H9 (cell line): ENCODE measurements around the gene SFRP5. TPM values are rescaled to one million over a fixed set of nuclear protein-coding genes. Genes with fewer than 3 reads are reported as not detected.

Experiments used
- DNase-seq: peaks from one replicate; pipeline ENCODE4 v3.0.0-alpha.2; 2017
- H2AFZ ChIP-seq: one replicate; pipeline ENCODE4 v1.6.1; 2013; ENCODE audit warnings: mild to moderate bottlenecking, low read length, control low read depth, moderate library complexity
- H2AK5ac ChIP-seq: 2 replicates; pipeline ENCODE4 v1.6.1; 2013; ENCODE audit warnings: low read length, control low read depth, mixed read lengths; ENCODE audit not compliant: insufficient read length
- H2BK120ac ChIP-seq: one replicate; pipeline ENCODE4 v1.6.1; 2013; ENCODE audit warnings: low read depth, mild to moderate bottlenecking, low read length, control low read depth, inconsistent platforms; ENCODE audit not compliant: poor library complexity, severe bottlenecking
- H2BK12ac ChIP-seq: 2 replicates; pipeline ENCODE4 v1.6.1; 2013; ENCODE audit warnings: low read length, control low read depth, mixed read lengths, low read depth; ENCODE audit not compliant: insufficient read length
- H2BK15ac ChIP-seq: 2 replicates; pipeline ENCODE4 v1.6.1; 2013; ENCODE audit warnings: low read depth, low read length, control low read depth
- H2BK20ac ChIP-seq: one replicate; pipeline ENCODE4 v1.6.1; 2013; ENCODE audit warnings: low read depth, mild to moderate bottlenecking, low read length, control low read depth, inconsistent platforms; ENCODE audit not compliant: poor library complexity, severe bottlenecking
- H2BK5ac ChIP-seq: 2 replicates; pipeline ENCODE4 v1.6.1; 2013; ENCODE audit warnings: low read length, control low read depth, mixed read lengths; ENCODE audit not compliant: insufficient read length
- H3K14ac ChIP-seq: 2 replicates; pipeline ENCODE4 v1.6.1; 2013; ENCODE audit warnings: low read length, control low read depth; ENCODE audit not compliant: insufficient read depth
- H3K18ac ChIP-seq: 2 replicates; pipeline ENCODE4 v1.6.1; 2013; ENCODE audit warnings: low read depth, mild to moderate bottlenecking, mixed read lengths, low read length, control low read depth; ENCODE audit not compliant: insufficient read length
- H3K23ac ChIP-seq: 2 replicates; pipeline ENCODE4 v1.6.1; 2013; ENCODE audit warnings: low read length, control low read depth, mixed read lengths, low read depth; ENCODE audit not compliant: insufficient read length
- H3K23me2 ChIP-seq: 2 replicates; pipeline ENCODE4 v1.6.1; 2013; ENCODE audit warnings: low read depth, mild to moderate bottlenecking, mixed read lengths, low read length, control low read depth; ENCODE audit not compliant: insufficient read length, poor library complexity, severe bottlenecking
- H3K27ac ChIP-seq: 2 replicates; pipeline ENCODE4 v1.5.1; 2013; ENCODE audit warnings: low read length, control low read depth, mixed read lengths, low read depth; ENCODE audit not compliant: insufficient read length
- H3K27me3 ChIP-seq: 2 replicates; pipeline ENCODE4 v1.6.1; 2013; ENCODE audit warnings: low read length, control low read depth, inconsistent platforms; ENCODE audit not compliant: insufficient read depth
- H3K4ac ChIP-seq: 2 replicates; pipeline ENCODE4 v1.6.1; 2013; ENCODE audit warnings: low read depth, mild to moderate bottlenecking, control low read depth, inconsistent platforms, low read length, moderate library complexity
- H3K4me1 ChIP-seq: 2 replicates; pipeline ENCODE4 v1.6.1; 2013; ENCODE audit warnings: low read length, control low read depth, inconsistent platforms; ENCODE audit not compliant: insufficient read depth
- H3K4me2 ChIP-seq: 2 replicates; pipeline ENCODE4 v1.6.1; 2013; ENCODE audit warnings: low read length, control low read depth, mixed read lengths; ENCODE audit not compliant: insufficient read length, insufficient read depth
- H3K56ac ChIP-seq: 2 replicates; pipeline ENCODE4 v1.6.1; 2013; ENCODE audit warnings: low read depth, mild to moderate bottlenecking, mixed read lengths, low read length, control low read depth; ENCODE audit not compliant: insufficient read length
- H3K79me1 ChIP-seq: 2 replicates; pipeline ENCODE4 v1.6.1; 2013; ENCODE audit warnings: low read depth, mild to moderate bottlenecking, moderate library complexity, low read length, control low read depth, inconsistent platforms; ENCODE audit not compliant: insufficient read depth, poor library complexity, severe bottlenecking
- H3K79me2 ChIP-seq: 2 replicates; pipeline ENCODE4 v1.6.1; 2013; ENCODE audit warnings: low read length, control low read depth, inconsistent platforms; ENCODE audit not compliant: insufficient read depth
- H3K9ac ChIP-seq: 2 replicates; pipeline ENCODE4 v1.6.1; 2013; ENCODE audit warnings: low read length, control low read depth, mixed read lengths; ENCODE audit not compliant: insufficient read length; ENCODE audit errors: extremely low read depth
- H3K9me3 ChIP-seq: one replicate; pipeline ENCODE4 v1.6.1; 2013; ENCODE audit warnings: low read depth, low read length, inconsistent platforms; ENCODE audit not compliant: control insufficient read depth
- H3T11ph ChIP-seq: one replicate; pipeline ENCODE4 v1.6.1; 2013; ENCODE audit warnings: mild to moderate bottlenecking, low read length, control low read depth, inconsistent platforms
- H4K20me1 ChIP-seq: one replicate; pipeline ENCODE4 v1.6.1; 2013; ENCODE audit not compliant: control insufficient read depth, insufficient read length, insufficient read depth
- H4K5ac ChIP-seq: 2 replicates; pipeline ENCODE4 v1.6.1; 2013; ENCODE audit warnings: low read depth, mild to moderate bottlenecking, mixed read lengths, low read length, control low read depth; ENCODE audit not compliant: insufficient read length
- H4K8ac ChIP-seq: replicated peaks from 2 replicates; pipeline ENCODE4 v1.6.1; 2013; ENCODE audit warnings: low read length, control low read depth, mixed read lengths, low read depth; ENCODE audit not compliant: insufficient read length
- H4K91ac ChIP-seq: 2 replicates; pipeline ENCODE4 v1.6.1; 2013; ENCODE audit warnings: low read depth, mild to moderate bottlenecking, moderate library complexity, mixed read lengths, low read length, control low read depth; ENCODE audit not compliant: insufficient read length
- H3K27ac Mint-ChIP-seq, 3 experiments: 2 replicates in 2 of 3; 3 replicates in 1 of 3; pipeline ENCODE4 v1.8.0; 2020 to 2021; ENCODE audit warnings: mixed read lengths in 3 of 3, mild to moderate bottlenecking in 1 of 3, moderate library complexity in 1 of 3
- H3K27me3 Mint-ChIP-seq: 2 replicates; pipeline ENCODE4 v1.8.0; 2021; ENCODE audit warnings: low read depth, mild to moderate bottlenecking, moderate library complexity, mixed read lengths
- H3K36me3 Mint-ChIP-seq, 3 experiments: 2 replicates in 2 of 3; 3 replicates in 1 of 3; pipeline ENCODE4 v1.8.0; 2020 to 2021; ENCODE audit warnings: low read depth in 3 of 3, mixed read lengths in 3 of 3; ENCODE audit not compliant: insufficient read depth in 1 of 3
- H3K4me1 Mint-ChIP-seq, 2 experiments: 2 replicates each; pipeline ENCODE4 v1.8.0; 2020; ENCODE audit warnings: mixed read lengths in 2 of 2
- H3K4me3 Mint-ChIP-seq, 2 experiments: 2 replicates in 1 of 2; 3 replicates in 1 of 2; pipeline ENCODE4 v1.8.0; 2020 to 2021; ENCODE audit warnings: mild to moderate bottlenecking in 2 of 2, mixed read lengths in 2 of 2, moderate library complexity in 1 of 2
- H3K9me3 Mint-ChIP-seq, 2 experiments: 2 replicates in 1 of 2; 3 replicates in 1 of 2; pipeline ENCODE4 v1.8.0; 2020; ENCODE audit warnings: mild to moderate bottlenecking in 2 of 2, mixed read lengths in 2 of 2, moderate library complexity in 1 of 2
- WGBS: extraction: QIAGEN DNeasy Blood & Tissue Kit; methylation state at CpG from one replicate; pipeline ENCODE4 v1.1.7; 2013; ENCODE audit warnings: missing lambda C conversion rate, low lambda C conversion rate, mixed read lengths; ENCODE audit not compliant: insufficient read length; ENCODE audit errors: extremely low coverage; 5-methylcytosine and 5-hydroxymethylcytosine counted together
- total RNA-seq: library from RNA; stranded (reverse); gene quantifications from 2 replicates; pipeline ENCODE4 v1.2.1, GENCODE V29; 2021
- TF ChIP-seq, protein P1 (sequence below): fragments of 200-600 bp; sonication (generic); conservative IDR thresholded peaks from 3 replicates; pipeline ENCODE4 v1.8.0; 2021; ENCODE audit warnings: antibody characterized with exemption, mild to moderate bottlenecking

Gene SFRP5
- total RNA-seq, 1 experiment from 2014 or later = 1.7 TPM

DNA sequence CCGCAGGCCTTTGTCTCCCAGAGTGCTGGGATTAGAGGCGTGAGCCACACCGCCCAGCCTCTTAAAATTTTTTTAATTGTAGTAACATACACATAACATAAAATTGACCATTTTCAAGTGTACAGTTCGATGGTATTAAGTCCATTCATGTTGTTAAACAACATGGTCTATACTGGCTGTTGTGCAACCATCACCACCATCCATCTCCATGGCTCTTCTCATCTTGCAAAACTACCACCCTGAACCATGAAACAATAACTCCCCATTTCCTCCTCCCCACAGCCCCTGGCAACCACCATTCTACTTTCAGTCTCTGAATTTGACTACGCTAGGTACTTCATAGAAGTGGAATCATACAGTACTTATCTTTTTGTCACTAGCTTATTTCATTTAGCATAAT is 42.8 kb downstream of the SFRP5 start:
- no peak overlapping the region for H2BK120ac ChIP-seq
- no peaks in the 10 kb centered on the region for H3K79me1 ChIP-seq
- no peaks in the 10 kb centered on the region for H3K9me3 ChIP-seq
- Mint-ChIP-seq H3K27me3 (peaks cover 5% of the 10 kb centered on the region), H3K4me3 (no peak overlapping the region), H3K36me3 (no peaks in the 10 kb centered on the region; a peak in 1 of 7 replicates), H3K9me3 (no peaks in the 10 kb centered on the region), H3K4me1 (peaks cover 8 to 11% of the 10 kb centered on the region in 2 experiments), H3K27ac (no peak overlapping the region)
- DNase-seq = no peak
- H3K23ac ChIP-seq = no peak overlapping the region
- H3K27ac ChIP-seq = no peak overlapping the region
- no peaks in the 10 kb centered on the region for H4K20me1 ChIP-seq
- H2BK5ac ChIP-seq = no peak overlapping the region
- no CpG with 5 or more reads among the region's 5 CpGs for WGBS
- H3K9ac ChIP-seq = no peak overlapping the region
- H4K8ac ChIP-seq = no peak overlapping the region
- no peak overlapping the region for H2BK15ac ChIP-seq
- H3K18ac ChIP-seq = no peak overlapping the region
- no peak overlapping the region for H2AK5ac ChIP-seq
- H2AFZ ChIP-seq = no peak overlapping the region
- no peak overlapping the region for H4K91ac ChIP-seq
- H3K4ac ChIP-seq = no peak overlapping the region
- no peak overlapping the region for H2BK20ac ChIP-seq
- H3K4me1 ChIP-seq = no peaks in the 10 kb centered on the region; the same call in 1 of the 2 replicates
- no peaks in the 10 kb centered on the region for H3K23me2 ChIP-seq
- H3K14ac ChIP-seq = no peak overlapping the region
- no peak overlapping the region for H3K4me2 ChIP-seq
- TF ChIP-seq, protein P1, sequence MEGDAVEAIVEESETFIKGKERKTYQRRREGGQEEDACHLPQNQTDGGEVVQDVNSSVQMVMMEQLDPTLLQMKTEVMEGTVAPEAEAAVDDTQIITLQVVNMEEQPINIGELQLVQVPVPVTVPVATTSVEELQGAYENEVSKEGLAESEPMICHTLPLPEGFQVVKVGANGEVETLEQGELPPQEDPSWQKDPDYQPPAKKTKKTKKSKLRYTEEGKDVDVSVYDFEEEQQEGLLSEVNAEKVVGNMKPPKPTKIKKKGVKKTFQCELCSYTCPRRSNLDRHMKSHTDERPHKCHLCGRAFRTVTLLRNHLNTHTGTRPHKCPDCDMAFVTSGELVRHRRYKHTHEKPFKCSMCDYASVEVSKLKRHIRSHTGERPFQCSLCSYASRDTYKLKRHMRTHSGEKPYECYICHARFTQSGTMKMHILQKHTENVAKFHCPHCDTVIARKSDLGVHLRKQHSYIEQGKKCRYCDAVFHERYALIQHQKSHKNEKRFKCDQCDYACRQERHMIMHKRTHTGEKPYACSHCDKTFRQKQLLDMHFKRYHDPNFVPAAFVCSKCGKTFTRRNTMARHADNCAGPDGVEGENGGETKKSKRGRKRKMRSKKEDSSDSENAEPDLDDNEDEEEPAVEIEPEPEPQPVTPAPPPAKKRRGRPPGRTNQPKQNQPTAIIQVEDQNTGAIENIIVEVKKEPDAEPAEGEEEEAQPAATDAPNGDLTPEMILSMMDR = no peak
- H2BK12ac ChIP-seq = no peak overlapping the region
- H3K56ac ChIP-seq = no peak overlapping the region
- no peak overlapping the region for H4K5ac ChIP-seq
- no peaks in the 10 kb centered on the region; the same call in 1 of the 2 replicates for H3K27me3 ChIP-seq
- H3T11ph ChIP-seq = no peak overlapping the region
- no peaks in the 10 kb centered on the region for H3K79me2 ChIP-seq
